SK-N-SH (cell line): ENCODE data around the gene CTU1. TPM values are rescaled to one million over a fixed set of nuclear protein-coding genes. Genes with fewer than 3 reads are reported as not detected.

Experiments
- CTCF ChIA-PET: fragments of 300-600, 350-600 bp; formaldehyde crosslinking; extraction: SDS; loops from one replicate; lab custom pipeline; 2021; lab: Yijun Ruan, JAX
- POLR2A ChIA-PET: fragments of 350-600 bp; sonication (Branson Sonifier 250); formaldehyde crosslinking; extraction: SDS; loops from one replicate; lab custom pipeline; 2020; ENCODE audit warnings: antibody characterized with exemption, inconsistent platforms; lab: Yijun Ruan, JAX
- DNase-seq: peaks from one replicate; pipeline ENCODE4 v3.0.0; 2012
- H2AFZ ChIP-seq: fragments of 200-600 bp; sonication (generic); 2 replicates; pipeline ENCODE4 v1.8.1; 2016; ENCODE audit warnings: antibody characterized with exemption, mild to moderate bottlenecking, low read depth
- H3F3A ChIP-seq: fragments of 200-600 bp; sonication (generic); replicated peaks from 2 replicates; pipeline ENCODE3; 2016; ENCODE audit warnings: antibody characterized with exemption, mild to moderate bottlenecking; ENCODE audit not compliant: insufficient read depth
- H3K27ac ChIP-seq, 2 experiments: fragments of 200-500 bp in 1 of 2; fragments of 200-600 bp in 1 of 2; sonication (Bioruptor generic) in 1 of 2; sonication (generic), shearing (Covaris generic) in 1 of 2; 2 replicates each; pipeline versions ENCODE4 v1.5.1 to v1.6.1; 2014 to 2016; ENCODE audit warnings: low read depth in 2 of 2, inconsistent platforms in 1 of 2, low read length in 1 of 2, mild to moderate bottlenecking in 1 of 2, mixed read lengths in 1 of 2
- H3K27me3 ChIP-seq: fragments of 200-600 bp; sonication (generic), shearing (Covaris generic); 2 replicates; pipeline ENCODE4 v1.6.1; 2016; ENCODE audit warnings: mixed run types; ENCODE audit not compliant: insufficient read depth
- H3K36me3 ChIP-seq, 2 experiments: fragments of 200-500 bp in 1 of 2; fragments of 200-600 bp in 1 of 2; sonication (Bioruptor generic) in 1 of 2; sonication (generic) in 1 of 2; replicated peaks in 1 of 2; 2 replicates each; pipeline versions ENCODE3 to v1.5.1; 2014 to 2016; ENCODE audit warnings: low read length in 1 of 2, mild to moderate bottlenecking in 1 of 2; ENCODE audit not compliant: insufficient read depth in 2 of 2, control insufficient read depth in 1 of 2
- H3K4me1 ChIP-seq, 2 experiments: fragments of 200-500 bp in 1 of 2; fragments of 200-600 bp in 1 of 2; sonication (Bioruptor generic) in 1 of 2; sonication (generic), shearing (Covaris generic) in 1 of 2; 2 replicates each; pipeline versions ENCODE4 v1.5.1 to v1.6.1; 2014 to 2016; ENCODE audit warnings: low read depth in 1 of 2, low read length in 1 of 2, mixed run types in 1 of 2; ENCODE audit not compliant: insufficient read depth in 2 of 2, control insufficient read depth in 1 of 2
- H3K4me2 ChIP-seq: fragments of 200-600 bp; sonication (generic), shearing (Covaris generic); 2 replicates; pipeline ENCODE4 v1.6.1; 2017; ENCODE audit warnings: mixed run types
- H3K4me3 ChIP-seq, 2 experiments: fragments of 200-500 bp in 1 of 2; fragments of 200-600 bp in 1 of 2; sonication (Bioruptor generic) in 1 of 2; sonication (generic), shearing (Covaris generic) in 1 of 2; 2 replicates each; pipeline versions ENCODE4 v1.5.1 to v1.8.1; 2014 to 2016; ENCODE audit warnings: low read depth in 2 of 2, inconsistent platforms in 1 of 2, low read length in 1 of 2, mild to moderate bottlenecking in 1 of 2, mixed read lengths in 1 of 2, moderate library complexity in 1 of 2
- H3K79me2 ChIP-seq: fragments of 200-600 bp; sonication (generic); 2 replicates; pipeline ENCODE4 v1.8.1; 2017; ENCODE audit warnings: mild to moderate bottlenecking; ENCODE audit not compliant: insufficient read depth
- H3K9ac ChIP-seq: fragments of 200-600 bp; sonication (generic); 2 replicates; pipeline ENCODE4 v1.6.1; 2017; ENCODE audit warnings: mixed run types
- H3K9me2 ChIP-seq: fragments of 200-600 bp; sonication (generic); 2 replicates; pipeline ENCODE4 v1.6.1; 2017; ENCODE audit warnings: mixed run types
- H3K9me3 ChIP-seq: fragments of 200-600 bp; sonication (generic); 2 replicates; pipeline ENCODE4 v1.6.1; 2017; ENCODE audit warnings: mixed run types, mild to moderate bottlenecking, moderate library complexity
- H4K20me1 ChIP-seq: fragments of 200-600 bp; sonication (generic); 2 replicates; pipeline ENCODE4 v1.6.1; 2017; ENCODE audit warnings: mild to moderate bottlenecking, mixed run types; ENCODE audit not compliant: insufficient read depth
- CHD2 ChIP-seq: fragments of 150-350 bp; IDR thresholded peaks from 2 replicates; pipeline ENCODE4 v1.6.1; 2018; ENCODE audit warnings: low read length; ENCODE audit not compliant: partially characterized antibody
- CTCF ChIP-seq: fragments of 200-600 bp; sonication (generic); IDR thresholded peaks from 2 replicates; pipeline ENCODE4 v1.6.1; 2017; ENCODE audit warnings: antibody characterized with exemption, mild to moderate bottlenecking, moderate library complexity
- EP300 ChIP-seq, 2 experiments: IDR thresholded peaks; 2 replicates each; pipeline versions ENCODE4 v1.4.0 to v1.6.1; 2012; ENCODE audit warnings: borderline replicate concordance in 1 of 2, low read depth in 1 of 2, low read length in 1 of 2
- EZH2phosphoT487 ChIP-seq: fragments of 200-600 bp; sonication (generic); IDR thresholded peaks from 2 replicates; pipeline ENCODE4 v1.6.1; 2017; ENCODE audit warnings: low read depth, mixed run types, mild to moderate bottlenecking, antibody characterized with exemption, moderate library complexity, borderline replicate concordance
- FOSL2 ChIP-seq: IDR thresholded peaks from 2 replicates; pipeline ENCODE4 v1.4.0; 2012; ENCODE audit warnings: low read depth, mild to moderate bottlenecking, moderate library complexity, borderline replicate concordance
- FOXJ3 ChIP-seq: sonication (generic); formaldehyde crosslinking; IDR thresholded peaks from 2 replicates; pipeline ENCODE4 v1.5.1; 2020; ENCODE audit warnings: mild to moderate bottlenecking, missing genetic modification reagents
- NFIC ChIP-seq: IDR thresholded peaks from 2 replicates; pipeline ENCODE4 v1.4.0; 2012; ENCODE audit warnings: borderline replicate concordance
- POLR2AphosphoS5 ChIP-seq: IDR thresholded peaks from 2 replicates; pipeline ENCODE4 v1.6.1; 2012; ENCODE audit warnings: low read depth, low read length
- RAD21 ChIP-seq: IDR thresholded peaks from 2 replicates; pipeline ENCODE4 v1.6.1; 2012; ENCODE audit warnings: mild to moderate bottlenecking, low read length
- RFX5 ChIP-seq: IDR thresholded peaks from 2 replicates; pipeline ENCODE4 v1.6.1; 2012; ENCODE audit warnings: mild to moderate bottlenecking, improper control_type of control experiment, low read length
- TAF1 ChIP-seq: IDR thresholded peaks from 2 replicates; pipeline ENCODE4 v1.6.1; 2012; ENCODE audit warnings: low read depth, mild to moderate bottlenecking, low read length, moderate library complexity, borderline replicate concordance
- TCF12 ChIP-seq: IDR thresholded peaks from 2 replicates; pipeline ENCODE4 v1.4.0; 2012
- TEAD4 ChIP-seq: IDR thresholded peaks from 2 replicates; pipeline ENCODE4 v1.4.0; 2012; ENCODE audit warnings: mild to moderate bottlenecking, borderline replicate concordance; ENCODE audit not compliant: insufficient read depth
- WGBS: methylation state at CpG from one replicate; pipeline ENCODE4 v1.1.6; 2017; ENCODE audit warnings: low lambda C conversion rate; 5-methylcytosine and 5-hydroxymethylcytosine counted together
- polyA plus RNA-seq, 3 experiments: library from polyadenylated mRNA; depleted of rRNA; stranded (reverse); fragments of >200 nt; gene quantifications; 2 replicates each; pipeline ENCODE4 v1.2.3, GENCODE V29; 2012
- TF ChIP-seq, protein P1 (sequence below): fragments of 150-350 bp; IDR thresholded peaks from 2 replicates; pipeline ENCODE4 v1.6.1; 2016; ENCODE audit warnings: mild to moderate bottlenecking, low read depth, low read length
- TF ChIP-seq, protein P2 (sequence below): fragments of 150-350 bp; IDR thresholded peaks from 2 replicates; pipeline ENCODE4 v1.6.1; 2017; ENCODE audit warnings: antibody characterized with exemption, low read length, low read depth, borderline replicate concordance

Gene CTU1
- polyA plus RNA-seq, 1 of the 3 experiments (the other 2 are of a cell fraction) = 8.8 TPM

DNA sequence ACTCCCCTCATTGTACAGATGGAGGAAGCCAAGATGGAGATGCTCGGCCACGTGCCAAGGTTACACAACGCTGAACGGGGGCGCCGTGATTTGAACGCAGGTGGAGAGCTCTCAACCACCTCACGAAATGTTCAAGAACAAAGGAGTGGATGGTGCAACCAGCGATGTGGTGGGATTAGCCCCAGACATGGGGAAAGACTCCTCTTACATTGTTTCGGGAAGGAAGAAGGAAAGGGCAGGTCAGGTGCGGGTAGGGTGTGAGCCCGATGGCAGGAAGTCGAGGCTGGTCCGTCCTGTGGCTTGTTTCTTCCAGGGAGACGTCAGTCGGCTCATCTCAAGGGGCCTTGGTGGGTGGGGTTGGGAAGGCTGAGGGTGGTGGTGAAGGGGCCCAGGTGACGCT is 18.4 kb downstream of the CTU1 start:
- Histone ChIP-seq H3K79me2 (no peaks in the 10 kb centered on the region), H3K36me3 (no peaks in the 10 kb centered on the region), H3K4me2 (no peak overlapping the region), H3F3A (no peaks in the 10 kb centered on the region), H4K20me1 (no peaks in the 10 kb centered on the region), H3K9me3 (no peaks in the 10 kb centered on the region)
- CTCF ChIA-PET = no interaction called here
- WGBS = 79% methylated on average over 17 of the region's 17 CpGs
- no peak for DNase-seq
- TF ChIP-seq, protein P1, sequence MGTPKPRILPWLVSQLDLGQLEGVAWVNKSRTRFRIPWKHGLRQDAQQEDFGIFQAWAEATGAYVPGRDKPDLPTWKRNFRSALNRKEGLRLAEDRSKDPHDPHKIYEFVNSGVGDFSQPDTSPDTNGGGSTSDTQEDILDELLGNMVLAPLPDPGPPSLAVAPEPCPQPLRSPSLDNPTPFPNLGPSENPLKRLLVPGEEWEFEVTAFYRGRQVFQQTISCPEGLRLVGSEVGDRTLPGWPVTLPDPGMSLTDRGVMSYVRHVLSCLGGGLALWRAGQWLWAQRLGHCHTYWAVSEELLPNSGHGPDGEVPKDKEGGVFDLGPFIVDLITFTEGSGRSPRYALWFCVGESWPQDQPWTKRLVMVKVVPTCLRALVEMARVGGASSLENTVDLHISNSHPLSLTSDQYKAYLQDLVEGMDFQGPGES = no peak
- TF ChIP-seq POLR2AphosphoS5 = no peak
- TF ChIP-seq, all 33 proteins: peak for 0
- no peak overlapping the region for H3K9ac ChIP-seq
- no peaks in the 10 kb centered on the region for H3K9me2 ChIP-seq
- no peak overlapping the region for H3K27ac ChIP-seq
- no peaks in the 10 kb centered on the region for H3K4me1 ChIP-seq
- no peak overlapping the region for H3K4me3 ChIP-seq
- POLR2A ChIA-PET = no interaction called here
- H3K27me3 ChIP-seq = no peaks in the 10 kb centered on the region
- no peak overlapping the region for H2AFZ ChIP-seq

DNA sequence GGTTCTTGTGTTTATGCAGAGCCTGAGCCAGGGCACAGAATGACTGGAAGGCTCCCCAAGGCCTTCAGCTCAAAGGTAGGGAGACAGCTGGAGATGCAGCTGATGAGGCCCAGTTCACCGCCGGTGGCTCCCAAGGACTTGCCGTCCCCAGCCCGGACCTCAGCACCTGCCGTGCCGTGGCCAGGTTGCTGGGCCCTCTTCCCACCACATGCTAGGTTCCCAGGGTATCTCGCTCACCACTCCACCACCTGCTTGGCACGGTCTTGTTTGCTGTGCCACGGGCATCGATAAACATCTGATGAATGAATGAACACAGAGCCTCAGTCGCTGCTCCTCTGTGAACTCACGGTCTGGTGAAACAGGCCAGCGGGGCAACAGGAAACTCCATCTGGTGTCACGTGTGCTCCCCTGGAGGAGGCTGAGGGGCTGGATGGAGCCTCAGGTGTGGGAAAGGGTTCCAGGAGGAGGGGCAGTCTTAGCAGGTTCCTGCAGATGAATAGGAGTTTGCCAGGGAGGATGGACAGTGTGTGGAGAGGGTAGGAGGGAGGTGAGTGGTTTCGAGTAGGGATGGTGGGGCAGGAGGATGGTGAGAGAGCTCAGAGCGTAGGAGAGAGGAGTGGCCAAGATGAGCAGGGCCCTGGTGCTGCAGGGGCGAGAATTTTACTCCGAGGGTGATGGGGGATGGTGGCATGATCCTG is 21.9 kb downstream of the CTU1 start:
- H3K4me3 ChIP-seq = no peak overlapping the region
- H3F3A ChIP-seq = no peaks in the 10 kb centered on the region
- no peaks in the 10 kb centered on the region for H4K20me1 ChIP-seq
- H3K9me2 ChIP-seq = no peaks in the 10 kb centered on the region
- no peaks in the 10 kb centered on the region for H3K36me3 ChIP-seq
- H3K9ac ChIP-seq = no peak overlapping the region
- no peaks in the 10 kb centered on the region for H3K4me1 ChIP-seq
- H3K4me2 ChIP-seq = no peak overlapping the region
- H3K79me2 ChIP-seq = no peaks in the 10 kb centered on the region
- no peaks in the 10 kb centered on the region for H3K9me3 ChIP-seq
- H3K27ac ChIP-seq = no peak overlapping the region
- CTCF ChIA-PET = interaction anchor here (4.2 kb wide), 1 partner anchor 10 kb away, joined by 17 read pairs; no protein-coding TSS in a partner anchor
- H3K27me3 ChIP-seq = peaks cover 20% of the 10 kb centered on the region; the same call in 1 of the 2 replicates
- H2AFZ ChIP-seq = no peak overlapping the region
- POLR2A ChIA-PET = no interaction called here
- DNase-seq = no peak
- 63% methylated on average over 12 of the region's 18 CpGs for WGBS
- no peak for TF ChIP-seq FOXJ3 (CRISPR knock-in tag)
- TF ChIP-seq FOSL2 = no peak
- TF ChIP-seq TEAD4 = no peak
- TF ChIP-seq CTCF = no peak

DNA sequence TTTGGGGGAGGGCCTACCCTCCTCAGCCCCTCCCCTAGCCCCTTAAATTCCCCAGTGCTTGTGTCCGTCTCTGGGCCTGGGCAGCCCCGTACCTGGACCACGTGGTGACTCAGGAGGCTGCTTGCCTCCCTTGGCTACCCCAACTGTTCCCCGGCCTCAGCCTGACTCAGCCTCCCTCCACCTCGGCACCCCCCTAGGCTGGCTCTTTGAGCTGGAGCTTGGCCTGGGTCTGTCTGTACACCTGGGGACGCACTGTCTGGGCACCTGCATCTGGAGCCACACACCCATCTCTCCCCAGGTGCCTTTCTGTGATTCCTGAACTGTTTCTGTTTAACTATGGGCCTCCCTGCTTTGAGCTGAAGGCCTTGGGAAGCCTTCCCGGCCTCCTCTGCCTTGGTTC is 23.7 kb downstream of the CTU1 start:
- Histone ChIP-seq H3K36me3 (no peaks in the 10 kb centered on the region), H3K4me3 (no peak overlapping the region), H2AFZ (no peak overlapping the region), H3K9ac (no peak overlapping the region), H3K9me2 (no peaks in the 10 kb centered on the region), H3K4me2 (no peak overlapping the region), H3K27me3 (peaks cover 23% of the 10 kb centered on the region; the same call in 1 of the 2 replicates), H3K9me3 (no peaks in the 10 kb centered on the region), H3K27ac (no peak overlapping the region), H3F3A (no peaks in the 10 kb centered on the region), H3K4me1 (no peaks in the 10 kb centered on the region), H4K20me1 (no peaks in the 10 kb centered on the region), H3K79me2 (no peaks in the 10 kb centered on the region)
- WGBS = 46% methylated on average over 6 of the region's 7 CpGs
- ChIA-PET CTCF (interaction anchor here (4.2 kb wide), 1 partner anchor 12 kb away, joined by 17 read pairs; no protein-coding TSS in a partner anchor), POLR2A (no interaction called here)
- TF ChIP-seq CHD2 (no peak), TAF1 (no peak), TCF12 (no peak), POLR2AphosphoS5 (no peak), EP300 (IDR thresholded peaks at IDR 0.05; ENCODE audit: borderline replicate concordance in 1 of 2, low read depth in 1 of 2, low read length in 1 of 2) (no peak), EZH2phosphoT487 (no peak), NFIC (no peak), TEAD4 (no peak), FOSL2 (no peak), RFX5 (no peak), RAD21 (no peak)
- TF ChIP-seq, protein P2, sequence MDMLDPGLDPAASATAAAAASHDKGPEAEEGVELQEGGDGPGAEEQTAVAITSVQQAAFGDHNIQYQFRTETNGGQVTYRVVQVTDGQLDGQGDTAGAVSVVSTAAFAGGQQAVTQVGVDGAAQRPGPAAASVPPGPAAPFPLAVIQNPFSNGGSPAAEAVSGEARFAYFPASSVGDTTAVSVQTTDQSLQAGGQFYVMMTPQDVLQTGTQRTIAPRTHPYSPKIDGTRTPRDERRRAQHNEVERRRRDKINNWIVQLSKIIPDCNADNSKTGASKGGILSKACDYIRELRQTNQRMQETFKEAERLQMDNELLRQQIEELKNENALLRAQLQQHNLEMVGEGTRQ = no peak
- no peak for DNase-seq
